RPMI7951 (cell line): Measurements from ENCODE around the gene DCC. TPM values are rescaled to one million over a fixed set of nuclear protein-coding genes. Genes with fewer than 3 reads are reported as not detected.

Source experiments
- DNase-seq: peaks from one replicate; pipeline ENCODE4 v3.0.0-alpha.2; 2012; ENCODE audit warnings: low read depth
- total RNA-seq: library from RNA; depleted of rRNA; stranded (reverse); fragments of >200 nt; shearing (Covaris generic); gene quantifications from 2 replicates; pipeline ENCODE4 v1.2.3, GENCODE V29; 2014

The DCC gene
- total RNA-seq, 1 experiment from 2014 or later, result not detected

- no peak for DNase-seq
Measured at GRCh38 chr18:52822160-52822559, 482.2 kb downstream of the DCC start.

- DNase-seq, result no peak
Measured at GRCh38 chr18:52824126-52824525, 484.1 kb downstream of the DCC start.

GRCh38 chr18:52826994-52827393 lies 487.0 kb downstream of the DCC start:
- DNase-seq, result no peak

- DNase-seq, result no peak
Measured at GRCh38 chr18:52829320-52829719, 489.3 kb downstream of the DCC start.

GRCh38 chr18:52829876-52830405 lies 489.9 kb downstream of the DCC start:
- DNase-seq, result no peak

- no peak for DNase-seq
Measured at GRCh38 chr18:52844323-52844722, 504.3 kb downstream of the DCC start.

- DNase-seq, result no peak
Measured at GRCh38 chr18:52845036-52845435, 505.0 kb downstream of the DCC start.

- DNase-seq, result no peak
Measured at GRCh38 chr18:52850031-52850560, 510.1 kb downstream of the DCC start.

- no peak for DNase-seq
Measured at GRCh38 chr18:52861558-52861957, 521.6 kb downstream of the DCC start.

- DNase-seq, result no peak
Measured at GRCh38 chr18:52869349-52869923, 529.4 kb downstream of the DCC start.

GRCh38 chr18:52869942-52870907 lies 530.2 kb downstream of the DCC start:
- no peak for DNase-seq

- DNase-seq, result no peak
Measured at GRCh38 chr18:52874774-52875173, 534.8 kb downstream of the DCC start.

- no peak for DNase-seq
Measured at GRCh38 chr18:52875725-52876124, 535.7 kb downstream of the DCC start.

GRCh38 chr18:52888014-52888413 lies 548.0 kb downstream of the DCC start:
- no peak for DNase-seq

GRCh38 chr18:52894801-52895200 lies 554.8 kb downstream of the DCC start:
- DNase-seq, result no peak

- no peak for DNase-seq
Measured at GRCh38 chr18:52897611-52898484, 557.9 kb downstream of the DCC start.

- DNase-seq, result no peak
Measured at GRCh38 chr18:52898485-52899058, 558.6 kb downstream of the DCC start.

GRCh38 chr18:52902188-52902587 lies 562.2 kb downstream of the DCC start:
- no peak for DNase-seq

- no peak for DNase-seq
Measured at GRCh38 chr18:52903857-52904256, 563.9 kb downstream of the DCC start.

- no peak for DNase-seq
Measured at GRCh38 chr18:52907543-52908308, 567.7 kb downstream of the DCC start.

GRCh38 chr18:52914148-52914547 lies 574.2 kb downstream of the DCC start:
- DNase-seq, result no peak
